Caco-2 (cell line): ENCODE data around the gene LDB1. TPM values are rescaled to one million over a fixed set of nuclear protein-coding genes. Genes with fewer than 3 reads are reported as not detected.

Experiments used
- BruUV-seq: library from RNA; stranded (reverse); fragments of 400-500 nt; replicated peaks from 2 replicates; lab custom pipeline; 2021; lab: Mats Ljungman, UMichigan
- CTCF ChIA-PET: fragments of 300-600 bp; sonication (Branson Sonifier 250); formaldehyde crosslinking; loops from one replicate; lab custom pipeline; 2022; ENCODE audit warnings: antibody characterized with exemption; lab: Charles Lee
- POLR2A ChIA-PET: fragments of 300-600 bp; sonication (Branson Sonifier 250); formaldehyde crosslinking; loops from one replicate; lab custom pipeline; 2022; ENCODE audit warnings: antibody characterized with exemption; lab: Charles Lee
- DNase-seq, 2 experiments: peaks; one replicate each; pipeline versions ENCODE4 v3.0.0 to v3.0.0-alpha.2; 2020 to 2022
- H3K27me3 ChIP-seq: replicated peaks from 2 replicates; pipeline ENCODE4 v1.6.0; 2011; ENCODE audit warnings: low read length; ENCODE audit not compliant: control insufficient read depth, insufficient read depth
- H3K36me3 ChIP-seq: 2 replicates; pipeline ENCODE4 v1.5.1; 2011; ENCODE audit warnings: low read length; ENCODE audit not compliant: control insufficient read depth, insufficient read depth
- H3K4me1 ChIP-seq: fragments of 250-450 bp; sonication (Bioruptor Pico); 2 replicates; pipeline ENCODE4 v1.5.1; 2020; ENCODE audit warnings: mild to moderate bottlenecking
- H3K4me3 ChIP-seq: 2 replicates; pipeline ENCODE4 v1.5.1; 2011; ENCODE audit warnings: low read depth, mild to moderate bottlenecking, control low read depth, low read length
- H3K9me3 ChIP-seq: fragments of 250-450 bp; sonication (Bioruptor Pico); 2 replicates; pipeline ENCODE4 v1.5.1; 2020; ENCODE audit warnings: mild to moderate bottlenecking, moderate library complexity
- H3K27ac Mint-ChIP-seq: one replicate; pipeline ENCODE4 v1.8.0; 2022; ENCODE audit warnings: mixed read lengths; ENCODE audit not compliant: unreplicated experiment
- H3K27me3 Mint-ChIP-seq: one replicate; pipeline ENCODE4 v1.8.0; 2022; ENCODE audit warnings: mixed read lengths; ENCODE audit not compliant: insufficient read depth, unreplicated experiment
- H3K36me3 Mint-ChIP-seq: one replicate; pipeline ENCODE4 v1.8.0; 2022; ENCODE audit warnings: mild to moderate bottlenecking, mixed read lengths; ENCODE audit not compliant: insufficient read depth, unreplicated experiment
- H3K4me1 Mint-ChIP-seq: one replicate; pipeline ENCODE4 v1.8.0; 2022; ENCODE audit warnings: low read depth, mixed read lengths; ENCODE audit not compliant: unreplicated experiment
- H3K4me3 Mint-ChIP-seq: one replicate; pipeline ENCODE4 v1.8.0; 2022; ENCODE audit warnings: mild to moderate bottlenecking, moderate library complexity, mixed read lengths; ENCODE audit not compliant: unreplicated experiment
- H3K9me3 Mint-ChIP-seq: one replicate; pipeline ENCODE4 v1.8.0; 2022; ENCODE audit warnings: mixed read lengths; ENCODE audit not compliant: unreplicated experiment
- CTCF ChIP-seq, 2 experiments: fragments of 200-600 bp in 1 of 2; IDR thresholded peaks; 1 replicate in 1 of 2; 2 replicates in 1 of 2; pipeline versions ENCODE4 v1.5.1 to v1.8.0; 2011 to 2022; ENCODE audit warnings: antibody characterized with exemption in 1 of 2, control low read depth in 1 of 2, inconsistent platforms in 1 of 2, low read depth in 1 of 2, low read length in 1 of 2, mild to moderate bottlenecking in 1 of 2, moderate library complexity in 1 of 2; ENCODE audit not compliant: insufficient read depth in 1 of 2, severe bottlenecking in 1 of 2, unreplicated experiment in 1 of 2
- intact Hi-C: fragments of 100-400 bp; cut with micrococcal nuclease; formaldehyde crosslinking; loops from one replicate; pipeline ENCODE4 v1.10.0; 2022; ENCODE audit not compliant: unreplicated experiment
- total RNA-seq: library from RNA; stranded (reverse); gene quantifications from 2 replicates; pipeline ENCODE4 v1.2.3, GENCODE V29; 2022

LDB1 gene
- total RNA-seq, 1 experiment from 2014 or later = 52.3 TPM

- Mint-ChIP-seq H3K27ac (no peak overlapping the region), H3K4me3 (no peak overlapping the region), H3K9me3 (no peaks in the 10 kb centered on the region), H3K36me3 (peaks cover 51% of the 10 kb centered on the region), H3K4me1 (no peaks in the 10 kb centered on the region), H3K27me3 (no peaks in the 10 kb centered on the region)
- Histone ChIP-seq H3K36me3 (peaks cover 6% of the 10 kb centered on the region), H3K4me3 (no peak overlapping the region), H3K27me3 (no peaks in the 10 kb centered on the region), H3K4me1 (no peaks in the 10 kb centered on the region), H3K9me3 (no peaks in the 10 kb centered on the region)
- CTCF ChIA-PET = no interaction called here
- intact Hi-C loops = no loop called here
- no peak for DNase-seq
- POLR2A ChIA-PET = no interaction called here
- no peak for TF ChIP-seq CTCF (IDR thresholded peaks at IDR 0.05; ENCODE audit: insufficient read depth in 1 of 2, low read depth in 1 of 2, low read length in 1 of 2, severe bottlenecking in 1 of 2, unreplicated experiment in 1 of 2)
- BruUV-seq = TSS peak; percentile 33
Observed at GRCh38 chr10:102163342-102163989, 43.3 kb upstream of the LDB1 start.

DNA sequence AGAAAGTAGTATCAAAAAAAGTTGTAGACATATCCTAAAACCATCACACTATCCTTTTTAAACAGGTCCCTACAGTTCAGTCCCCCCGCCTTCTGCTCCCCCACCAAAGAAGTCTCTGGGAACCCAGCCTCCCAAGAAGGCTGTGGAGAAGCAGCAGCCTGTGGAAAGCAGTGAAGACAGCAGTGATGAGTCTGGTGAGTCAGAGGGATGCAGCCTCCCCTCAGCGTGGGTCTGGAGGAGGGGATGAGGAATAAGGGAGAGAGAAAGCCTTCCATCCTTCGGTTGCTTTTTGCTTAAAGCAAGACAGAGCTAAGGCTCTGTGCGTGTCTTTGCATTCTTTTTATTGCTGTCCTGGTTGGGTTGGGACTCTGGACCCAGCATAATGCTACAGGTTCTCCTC is 39.7 kb upstream of the LDB1 start:
- Mint-ChIP-seq H3K4me3 (no peak overlapping the region), H3K27ac (no peak overlapping the region), H3K36me3 (peaks cover 87% of the 10 kb centered on the region), H3K27me3 (no peaks in the 10 kb centered on the region), H3K9me3 (no peaks in the 10 kb centered on the region), H3K4me1 (peaks cover 7% of the 10 kb centered on the region)
- Histone ChIP-seq H3K36me3 (peaks cover 6% of the 10 kb centered on the region), H3K4me3 (no peak overlapping the region), H3K27me3 (no peaks in the 10 kb centered on the region), H3K4me1 (no peaks in the 10 kb centered on the region), H3K9me3 (no peaks in the 10 kb centered on the region)
- CTCF ChIA-PET = interaction anchor here (2.7 kb wide), 1 partner anchor 10 kb away, joined by 7 read pairs; no protein-coding TSS in a partner anchor
- intact Hi-C loops = no loop called here
- POLR2A ChIA-PET = interaction anchor here (0.9 kb wide), 1 partner anchor 8 kb away, joined by 5 read pairs; the partner anchor contains the start of gene NOLC1
- no peak for TF ChIP-seq CTCF (IDR thresholded peaks at IDR 0.05; ENCODE audit: insufficient read depth in 1 of 2, low read depth in 1 of 2, low read length in 1 of 2, severe bottlenecking in 1 of 2, unreplicated experiment in 1 of 2)
- no peak for DNase-seq
- no TSS peak for BruUV-seq

- Mint-ChIP-seq H3K27me3 (no peaks in the 10 kb centered on the region), H3K36me3 (peaks cover 94% of the 10 kb centered on the region), H3K4me1 (peaks cover 7% of the 10 kb centered on the region), H3K27ac (no peak overlapping the region), H3K4me3 (no peak overlapping the region), H3K9me3 (no peaks in the 10 kb centered on the region)
- no TSS peak for BruUV-seq
- H3K36me3 ChIP-seq = peaks cover 9% of the 10 kb centered on the region
- POLR2A ChIA-PET = no interaction called here
- intact Hi-C loops = no loop called here
- no peaks in the 10 kb centered on the region for H3K27me3 ChIP-seq
- no peaks in the 10 kb centered on the region for H3K4me1 ChIP-seq
- no peaks in the 10 kb centered on the region for H3K9me3 ChIP-seq
- CTCF ChIA-PET = interaction anchor here (2.7 kb wide), 1 partner anchor 10 kb away, joined by 7 read pairs; no protein-coding TSS in a partner anchor
- no peak for DNase-seq
- no peak overlapping the region for H3K4me3 ChIP-seq
- TF ChIP-seq CTCF (IDR thresholded peaks at IDR 0.05; ENCODE audit: insufficient read depth in 1 of 2, low read depth in 1 of 2, low read length in 1 of 2, severe bottlenecking in 1 of 2, unreplicated experiment in 1 of 2) = no peak
Observed at GRCh38 chr10:102159051-102159597, 39.0 kb upstream of the LDB1 start.
